ENCODE results near the gene SLC25A25. TPM values are rescaled to one million over a fixed set of nuclear protein-coding genes. Genes with fewer than 3 reads are reported as not detected.
"Not testable (repeated sequence)": the region's sequence is repeated elsewhere in the genome, so short reads cannot be mapped to it uniquely, and the experiment has no call there.

The SLC25A25 gene
- total and polyA plus RNA-seq, 12 donors = 2.3 to 20.7 (median 6.8) TPM

DNA sequence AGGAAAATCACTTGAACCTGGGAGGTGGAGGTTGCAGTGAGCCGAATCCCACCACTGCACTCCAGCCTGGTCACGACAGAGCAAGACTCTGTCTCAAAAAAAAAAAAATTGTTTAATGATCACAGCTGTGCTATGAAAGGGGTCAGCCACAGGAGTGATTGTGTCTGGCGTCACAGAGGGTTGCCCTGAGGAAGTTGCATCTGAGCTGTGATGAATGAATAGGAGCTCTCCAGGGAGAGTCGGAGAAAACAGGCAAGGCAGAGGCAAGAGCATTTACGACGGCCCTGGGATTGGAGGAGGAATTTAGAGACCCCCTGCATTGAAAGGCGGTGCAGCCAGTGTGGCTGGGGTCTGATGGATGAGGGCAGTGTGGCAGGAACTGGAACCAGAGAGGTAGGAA is 26.0 kb upstream of the SLC25A25 start:
- no peak for DNase-seq
- Histone ChIP-seq H3K27me3 (no peaks in the 10 kb centered on the region), H3K27ac (no peak overlapping the region), H3K36me3 (no peaks in the 10 kb centered on the region), H3K4me1 (no peaks in the 10 kb centered on the region), H3K9me3 (no peaks in the 10 kb centered on the region), H3K4me3 (no peak overlapping the region)
- WGBS, 2 donors = 81 to 83% methylated on average over 7 of the region's 7 CpGs
- TF ChIP-seq, protein P1, sequence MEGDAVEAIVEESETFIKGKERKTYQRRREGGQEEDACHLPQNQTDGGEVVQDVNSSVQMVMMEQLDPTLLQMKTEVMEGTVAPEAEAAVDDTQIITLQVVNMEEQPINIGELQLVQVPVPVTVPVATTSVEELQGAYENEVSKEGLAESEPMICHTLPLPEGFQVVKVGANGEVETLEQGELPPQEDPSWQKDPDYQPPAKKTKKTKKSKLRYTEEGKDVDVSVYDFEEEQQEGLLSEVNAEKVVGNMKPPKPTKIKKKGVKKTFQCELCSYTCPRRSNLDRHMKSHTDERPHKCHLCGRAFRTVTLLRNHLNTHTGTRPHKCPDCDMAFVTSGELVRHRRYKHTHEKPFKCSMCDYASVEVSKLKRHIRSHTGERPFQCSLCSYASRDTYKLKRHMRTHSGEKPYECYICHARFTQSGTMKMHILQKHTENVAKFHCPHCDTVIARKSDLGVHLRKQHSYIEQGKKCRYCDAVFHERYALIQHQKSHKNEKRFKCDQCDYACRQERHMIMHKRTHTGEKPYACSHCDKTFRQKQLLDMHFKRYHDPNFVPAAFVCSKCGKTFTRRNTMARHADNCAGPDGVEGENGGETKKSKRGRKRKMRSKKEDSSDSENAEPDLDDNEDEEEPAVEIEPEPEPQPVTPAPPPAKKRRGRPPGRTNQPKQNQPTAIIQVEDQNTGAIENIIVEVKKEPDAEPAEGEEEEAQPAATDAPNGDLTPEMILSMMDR (IDR thresholded peaks at IDR 0.05) = no peak
- no peak for ATAC-seq
- intact Hi-C loops (cut with DNase I) = loop anchor here in 1 of 10 donors (5.0 kb wide), 1 partner anchor 100 kb away; no protein-coding TSS in a partner anchor

DNA sequence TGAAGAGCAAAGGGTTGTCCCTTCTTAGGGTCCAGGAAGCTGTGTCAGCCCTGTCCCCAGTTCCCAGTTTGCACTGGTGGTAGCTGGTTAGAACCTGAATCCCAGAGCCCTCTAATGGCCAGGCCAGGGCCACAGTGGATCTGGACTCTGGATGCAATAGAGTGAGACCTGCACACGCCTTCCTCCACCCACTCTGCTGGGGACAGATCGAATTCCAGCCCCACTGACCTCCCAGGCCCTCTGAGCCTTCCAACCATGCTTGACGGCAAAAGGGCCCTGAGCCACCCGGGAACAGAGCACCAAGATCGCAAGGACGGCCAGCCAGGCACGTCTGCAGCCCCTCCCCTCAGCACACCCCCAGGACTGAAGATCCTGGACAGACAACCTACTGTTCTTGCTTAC is 24.6 kb upstream of the SLC25A25 start:
- WGBS, 2 donors = 48 to 56% methylated on average over 7 of the region's 7 CpGs
- Histone ChIP-seq H3K4me1 (no peaks in the 10 kb centered on the region), H3K27me3 (no peaks in the 10 kb centered on the region), H3K36me3 (no peaks in the 10 kb centered on the region), H3K4me3 (no peak overlapping the region), H3K27ac (no peak overlapping the region), H3K9me3 (no peaks in the 10 kb centered on the region)
- ATAC-seq (no peak), DNase-seq (no peak)
- intact Hi-C loops (cut with DNase I) = loop anchor here in 1 of 10 donors (5.0 kb wide), 1 partner anchor 101 kb away; no protein-coding TSS in a partner anchor
- TF ChIP-seq, protein P1 (IDR thresholded peaks at IDR 0.05) = no peak

- H3K27ac ChIP-seq; H3K36me3 ChIP-seq; H3K4me1 ChIP-seq; H3K9me3 ChIP-seq; DNase-seq; intact Hi-C loops (cut with DNase I); ATAC-seq; H3K27me3 ChIP-seq; H3K4me3 ChIP-seq: not testable (repeated sequence)
- WGBS, 2 donors = 93 to 96% methylated on average over 6 of the region's 6 CpGs
Measured at GRCh38 chr9:128045409-128045808, 22.6 kb upstream of the SLC25A25 start.

GRCh38 chr9:128045831-128046230 is 22.2 kb upstream of the SLC25A25 start:
- Histone ChIP-seq H3K27ac (no peak overlapping the region), H3K9me3 (no peaks in the 10 kb centered on the region), H3K36me3 (no peaks in the 10 kb centered on the region), H3K4me1 (no peaks in the 10 kb centered on the region), H3K27me3 (no peaks in the 10 kb centered on the region), H3K4me3 (no peak overlapping the region)
- 83 to 88% methylated on average over 1 of the region's 1 CpG for WGBS, 2 donors
- DNase-seq (no peak), ATAC-seq (no peak)
- intact Hi-C loops (cut with DNase I) = no loop called here
- TF ChIP-seq, protein P1 (IDR thresholded peaks at IDR 0.05) = no peak

GRCh38 chr9:128047231-128047630 is 20.8 kb upstream of the SLC25A25 start:
- ATAC-seq = no peak
- TF ChIP-seq, protein P1 (IDR thresholded peaks at IDR 0.05) = no peak
- no peak for DNase-seq
- Histone ChIP-seq H3K36me3 (no peaks in the 10 kb centered on the region), H3K27me3 (no peaks in the 10 kb centered on the region), H3K4me1 (no peaks in the 10 kb centered on the region), H3K27ac (no peak overlapping the region), H3K4me3 (no peak overlapping the region), H3K9me3 (no peaks in the 10 kb centered on the region)
- intact Hi-C loops (cut with DNase I) = no loop called here
- 88 to 89% methylated on average over 6 of the region's 6 CpGs for WGBS, 2 donors
